A549 (cell line): ENCODE measurements around the gene ANKRD10. TPM values are rescaled to one million over a fixed set of nuclear protein-coding genes. Genes with fewer than 3 reads are reported as not detected.

Experiments used
- ATAC-seq, 2 experiments: fragments of 200-7000 bp in 1 of 2; fragments of >200 bp in 1 of 2; cut with Nextera tagmentation in 1 of 2; cut with Tn5 transposase in 1 of 2; 3 replicates each; pipeline versions ENCODE4 v1.8.0 to v1.9.1; 2018 to 2020; ENCODE audit warnings: mild to moderate bottlenecking in 1 of 2, moderate library complexity in 1 of 2
- CTCF ChIA-PET: fragments of 300-600 bp; sonication (Branson Sonifier 250); formaldehyde crosslinking; extraction: SDS; loops from one replicate; lab custom pipeline; 2021; ENCODE audit warnings: antibody characterized with exemption, inconsistent platforms; lab: Yijun Ruan, JAX
- POLR2A ChIA-PET: fragments of 350-600 bp; formaldehyde crosslinking; extraction: SDS; loops from one replicate; lab custom pipeline; 2021; ENCODE audit warnings: antibody characterized with exemption, inconsistent platforms; lab: Yijun Ruan, JAX
- DNase-seq, 2 experiments: peaks; one replicate each; pipeline versions ENCODE4 v3.0.0 to v3.0.0-alpha.2; 2011 to 2016; ENCODE audit warnings: low read depth in 1 of 2, low spot score in 1 of 2
- FAIRE-seq: peaks from 2 replicates; lab custom pipeline; 2011; peaks lifted over from hg19 to GRCh38; lab: Jason Lieb, UNC
- H3K27ac ChIP-seq, 2 experiments: fragments of >200 bp; sonication (Bioruptor Twin); formaldehyde crosslinking; 3 replicates each; pipeline ENCODE4 v1.5.1; 2016 to 2017
- H3K4me1 ChIP-seq: fragments of >200 bp; sonication (Bioruptor Twin); formaldehyde crosslinking; 3 replicates; pipeline ENCODE4 v1.6.1; 2016
- H3K4me2 ChIP-seq: fragments of >200 bp; sonication (Bioruptor Twin); formaldehyde crosslinking; 3 replicates; pipeline ENCODE4 v1.6.1; 2016
- H3K4me3 ChIP-seq: fragments of >200 bp; sonication (Bioruptor Twin); formaldehyde crosslinking; 3 replicates; pipeline ENCODE4 v1.5.1; 2016
- H3K9me3 ChIP-seq: fragments of >200 bp; sonication (Bioruptor Twin); formaldehyde crosslinking; 3 replicates; pipeline ENCODE4 v1.6.1; 2016
- CBX2 ChIP-seq: fragments of 200-600 bp; sonication (generic); IDR thresholded peaks from 2 replicates; pipeline ENCODE4 v1.6.1; 2016; ENCODE audit warnings: low read depth, mild to moderate bottlenecking, borderline replicate concordance
- CHD2 ChIP-seq: fragments of 150-350 bp; IDR thresholded peaks from 2 replicates; pipeline ENCODE4 v1.6.1; 2014; ENCODE audit warnings: low read length; ENCODE audit not compliant: partially characterized antibody
- ESRRA ChIP-seq: fragments of 150-350 bp; IDR thresholded peaks from 2 replicates; pipeline ENCODE4 v1.6.1; 2014; ENCODE audit warnings: mild to moderate bottlenecking, low read length, borderline replicate concordance
- GATA3 ChIP-seq: IDR thresholded peaks from 2 replicates; pipeline ENCODE4 v1.6.1; 2012; ENCODE audit warnings: borderline replicate concordance
- HDAC2 ChIP-seq: fragments of 200-600 bp; sonication (generic); IDR thresholded peaks from 2 replicates; pipeline ENCODE4 v1.6.1; 2016
- HOXA7 ChIP-seq: fragments of 250-450 bp; sonication (Bioruptor Pico); IDR thresholded peaks from 2 replicates; pipeline ENCODE4 v1.5.0; 2020; ENCODE audit warnings: mild to moderate bottlenecking, moderate library complexity
- HOXB13 ChIP-seq: fragments of 250-450 bp; sonication (Bioruptor Pico); IDR thresholded peaks from 2 replicates; pipeline ENCODE4 v1.5.0; 2020; ENCODE audit warnings: low read depth, mild to moderate bottlenecking, moderate library complexity
- JUNB ChIP-seq: fragments of >200 bp; sonication (Bioruptor Twin); formaldehyde crosslinking; IDR thresholded peaks from 2 replicates; pipeline ENCODE4 v1.6.1; 2016
- MYC ChIP-seq: IDR thresholded peaks from 2 replicates; pipeline ENCODE4 v1.6.1; 2012; ENCODE audit warnings: mild to moderate bottlenecking, inconsistent platforms, low read length, improper control_type of control experiment, borderline replicate concordance
- POLR2A ChIP-seq: IDR thresholded peaks from 2 replicates; pipeline ENCODE4 v1.6.1; 2012; ENCODE audit warnings: mild to moderate bottlenecking, low read length
- POLR2AphosphoS2 ChIP-seq: conservative IDR thresholded peaks from 2 replicates; pipeline ENCODE4 v1.6.1; 2012; ENCODE audit warnings: low read length, improper control_type of control experiment, inconsistent platforms
- RAD21 ChIP-seq, 2 experiments: fragments of >200 bp in 1 of 2; sonication (Bioruptor Twin) in 1 of 2; formaldehyde crosslinking in 1 of 2; IDR thresholded peaks in 1 of 2; conservative IDR thresholded peaks in 1 of 2; 2 replicates in 1 of 2; 3 replicates in 1 of 2; pipeline ENCODE4 v1.6.1; 2012 to 2018; ENCODE audit warnings: inconsistent platforms in 1 of 2
- RARB ChIP-seq: fragments of 250-450 bp; sonication (Bioruptor Pico); IDR thresholded peaks from 2 replicates; pipeline ENCODE4 v1.8.0; 2021; ENCODE audit warnings: mild to moderate bottlenecking, moderate library complexity
- RFX5 ChIP-seq: fragments of 450-650 bp; IDR thresholded peaks from 2 replicates; pipeline ENCODE4 v1.7.1; 2014; ENCODE audit warnings: antibody characterized with exemption, mild to moderate bottlenecking, moderate library complexity
- SREBF2 ChIP-seq: fragments of 450-650 bp; IDR thresholded peaks from 2 replicates; pipeline ENCODE4 v1.6.1; 2014; ENCODE audit warnings: mild to moderate bottlenecking, moderate library complexity
- ZC3H11A ChIP-seq: fragments of 450-650 bp; IDR thresholded peaks from 2 replicates; pipeline ENCODE4 v1.6.1; 2014; ENCODE audit warnings: antibody characterized with exemption, mild to moderate bottlenecking
- ZFP36 ChIP-seq: fragments of 450-650 bp; IDR thresholded peaks from 2 replicates; pipeline ENCODE4 v1.6.1; 2014; ENCODE audit warnings: borderline replicate concordance; ENCODE audit not compliant: partially characterized antibody
- ZSCAN20 ChIP-seq: fragments of 250-450 bp; sonication (Bioruptor Pico); IDR thresholded peaks from 2 replicates; pipeline ENCODE4 v1.8.0; 2022; ENCODE audit warnings: mild to moderate bottlenecking, moderate library complexity
- WGBS: methylation state at CpG from one replicate; pipeline ENCODE4 v1.1.6; 2017; ENCODE audit errors: missing lambda C conversion rate; 5-methylcytosine and 5-hydroxymethylcytosine counted together
- polyA plus RNA-seq, 4 experiments: library from polyadenylated mRNA; depleted of rRNA in 3 of 4; stranded (reverse); fragments of >200 nt; fragmentation: RNase III in 1 of 4; extraction: RNeasy Plus Mini Kit Qiagen cat#74134 plus additional on column Dnase treatment in 1 of 4; gene quantifications; 2 replicates in 3 of 4; 3 replicates in 1 of 4; pipeline ENCODE4 v1.2.3, GENCODE V29; 2011 to 2017
- TF ChIP-seq, protein P1 (sequence below): IDR thresholded peaks from 2 replicates; pipeline ENCODE4 v1.6.1; 2012; ENCODE audit warnings: low read depth, borderline replicate concordance
- TF ChIP-seq, protein P2 (sequence below): IDR thresholded peaks from 2 replicates; pipeline ENCODE4 v1.6.1; 2012
- TF ChIP-seq, protein P3 (sequence below): fragments of >200 bp; sonication (Bioruptor Twin); formaldehyde crosslinking; IDR thresholded peaks from 3 replicates; pipeline ENCODE4 v1.5.1; 2016
- TF ChIP-seq, protein P4 (sequence below): fragments of 200-600 bp; sonication (generic); IDR thresholded peaks from 2 replicates; pipeline ENCODE4 v1.6.1; 2016; ENCODE audit warnings: antibody characterized with exemption, mild to moderate bottlenecking, moderate library complexity

The ANKRD10 gene
- polyA plus RNA-seq, 2 of the 4 experiments (the other 2 are of a cell fraction): 32.1 to 66.0 TPM

DNA sequence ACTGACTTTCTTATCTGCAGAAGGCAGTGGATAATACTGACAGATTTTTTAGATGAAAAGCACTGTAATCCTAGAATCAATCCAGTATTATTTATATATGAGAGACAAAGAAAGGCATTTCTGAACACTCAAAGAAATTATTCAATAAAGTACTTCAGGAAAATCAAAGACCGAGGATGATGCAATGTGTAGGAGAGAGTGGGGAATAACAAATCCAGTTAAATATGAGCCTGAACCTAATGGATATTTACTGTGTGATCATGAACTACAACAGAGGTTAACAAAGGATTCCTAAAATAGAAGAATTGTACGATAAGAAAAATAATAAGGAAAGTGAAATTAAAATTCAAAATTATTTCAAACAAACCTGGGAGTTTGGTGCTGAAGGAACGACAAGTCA, 69.3 kb downstream of the ANKRD10 start:
- WGBS: 45% methylated on average over 3 of the region's 3 CpGs
- DNase-seq: no peak
- no peak for FAIRE-seq
- Histone ChIP-seq H3K4me1 (no peaks in the 10 kb centered on the region), H3K4me3 (no peak overlapping the region), H3K9me3 (no peaks in the 10 kb centered on the region), H3K27ac (no peak overlapping the region), H3K4me2 (no peak overlapping the region)
- TF ChIP-seq POLR2A (no peak), GATA3 (no peak), CHD2 (no peak), ZSCAN20 (CRISPR knock-in tag) (no peak), ZC3H11A (no peak), ESRRA (no peak), POLR2AphosphoS2 (no peak), RAD21 (conservative IDR thresholded peaks at IDR 0.05 in 1 of 2, IDR thresholded peaks at IDR 0.05 in 1 of 2) (no peak), HOXB13 (CRISPR knock-in tag) (no peak)
- TF ChIP-seq, protein P1, sequence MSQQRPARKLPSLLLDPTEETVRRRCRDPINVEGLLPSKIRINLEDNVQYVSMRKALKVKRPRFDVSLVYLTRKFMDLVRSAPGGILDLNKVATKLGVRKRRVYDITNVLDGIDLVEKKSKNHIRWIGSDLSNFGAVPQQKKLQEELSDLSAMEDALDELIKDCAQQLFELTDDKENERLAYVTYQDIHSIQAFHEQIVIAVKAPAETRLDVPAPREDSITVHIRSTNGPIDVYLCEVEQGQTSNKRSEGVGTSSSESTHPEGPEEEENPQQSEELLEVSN: no peak
- TF ChIP-seq, protein P2, sequence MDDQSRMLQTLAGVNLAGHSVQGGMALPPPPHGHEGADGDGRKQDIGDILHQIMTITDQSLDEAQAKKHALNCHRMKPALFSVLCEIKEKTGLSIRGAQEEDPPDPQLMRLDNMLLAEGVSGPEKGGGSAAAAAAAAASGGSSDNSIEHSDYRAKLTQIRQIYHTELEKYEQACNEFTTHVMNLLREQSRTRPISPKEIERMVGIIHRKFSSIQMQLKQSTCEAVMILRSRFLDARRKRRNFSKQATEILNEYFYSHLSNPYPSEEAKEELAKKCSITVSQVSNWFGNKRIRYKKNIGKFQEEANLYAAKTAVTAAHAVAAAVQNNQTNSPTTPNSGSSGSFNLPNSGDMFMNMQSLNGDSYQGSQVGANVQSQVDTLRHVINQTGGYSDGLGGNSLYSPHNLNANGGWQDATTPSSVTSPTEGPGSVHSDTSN: no peak
- ChIA-PET CTCF (no interaction called here), POLR2A (no interaction called here)
- ATAC-seq: no peak

DNA sequence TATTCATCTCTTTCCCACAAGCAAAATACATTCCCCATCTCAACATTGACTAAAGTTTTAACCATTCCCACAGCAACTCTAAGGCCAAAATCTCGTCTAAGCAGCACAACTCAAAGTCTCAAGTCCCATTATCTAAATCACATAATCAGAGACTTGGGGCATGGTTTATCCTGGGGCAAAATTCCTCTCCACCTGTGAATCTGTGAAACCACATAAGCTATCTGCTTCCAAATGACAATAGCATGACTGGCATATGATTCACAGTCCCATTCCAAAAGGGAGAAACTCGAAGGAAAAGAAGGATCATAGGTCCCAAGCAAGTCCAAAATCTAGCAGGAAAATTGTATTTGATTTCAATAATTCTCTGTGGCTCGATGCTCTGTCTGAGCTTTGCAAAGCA, 73.0 kb downstream of the ANKRD10 start:
- DNase-seq: no peak
- ChIA-PET POLR2A (no interaction called here), CTCF (no interaction called here)
- WGBS: 16% methylated on average over 3 of the region's 3 CpGs
- Histone ChIP-seq H3K4me1 (no peaks in the 10 kb centered on the region), H3K4me3 (no peak overlapping the region), H3K9me3 (no peaks in the 10 kb centered on the region), H3K4me2 (no peak overlapping the region), H3K27ac (no peak overlapping the region)
- FAIRE-seq: no peak
- no peak for ATAC-seq
- no peak for TF ChIP-seq SREBF2
- TF ChIP-seq, protein P3, sequence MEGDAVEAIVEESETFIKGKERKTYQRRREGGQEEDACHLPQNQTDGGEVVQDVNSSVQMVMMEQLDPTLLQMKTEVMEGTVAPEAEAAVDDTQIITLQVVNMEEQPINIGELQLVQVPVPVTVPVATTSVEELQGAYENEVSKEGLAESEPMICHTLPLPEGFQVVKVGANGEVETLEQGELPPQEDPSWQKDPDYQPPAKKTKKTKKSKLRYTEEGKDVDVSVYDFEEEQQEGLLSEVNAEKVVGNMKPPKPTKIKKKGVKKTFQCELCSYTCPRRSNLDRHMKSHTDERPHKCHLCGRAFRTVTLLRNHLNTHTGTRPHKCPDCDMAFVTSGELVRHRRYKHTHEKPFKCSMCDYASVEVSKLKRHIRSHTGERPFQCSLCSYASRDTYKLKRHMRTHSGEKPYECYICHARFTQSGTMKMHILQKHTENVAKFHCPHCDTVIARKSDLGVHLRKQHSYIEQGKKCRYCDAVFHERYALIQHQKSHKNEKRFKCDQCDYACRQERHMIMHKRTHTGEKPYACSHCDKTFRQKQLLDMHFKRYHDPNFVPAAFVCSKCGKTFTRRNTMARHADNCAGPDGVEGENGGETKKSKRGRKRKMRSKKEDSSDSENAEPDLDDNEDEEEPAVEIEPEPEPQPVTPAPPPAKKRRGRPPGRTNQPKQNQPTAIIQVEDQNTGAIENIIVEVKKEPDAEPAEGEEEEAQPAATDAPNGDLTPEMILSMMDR: no peak
- TF ChIP-seq, all 56 proteins: peak for 0

DNA sequence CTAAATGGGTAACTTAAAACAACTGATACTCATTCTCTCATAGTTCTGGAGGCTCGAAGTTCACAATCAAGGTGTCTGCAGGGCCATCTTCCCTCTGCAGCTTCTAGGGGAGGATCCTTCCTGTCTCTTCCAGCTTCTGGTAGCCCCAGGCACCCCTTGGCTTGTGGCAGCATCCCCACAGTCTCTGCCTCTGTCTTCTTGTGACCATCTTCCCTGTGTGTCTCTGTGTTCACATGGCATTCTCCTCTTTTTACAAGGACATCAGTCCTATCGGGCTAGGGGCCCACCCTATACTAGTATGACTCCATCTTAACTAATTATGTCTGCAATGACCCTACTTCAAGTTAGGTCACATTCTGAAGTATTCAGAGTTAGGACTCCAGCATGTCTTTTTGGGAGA, 73.5 kb downstream of the ANKRD10 start:
- FAIRE-seq (no peak), ATAC-seq (no peak), DNase-seq (no peak)
- 10% methylated on average over 2 of the region's 2 CpGs for WGBS
- ChIA-PET POLR2A (no interaction called here), CTCF (no interaction called here)
- Histone ChIP-seq H3K27ac (no peak overlapping the region), H3K9me3 (no peaks in the 10 kb centered on the region), H3K4me1 (no peaks in the 10 kb centered on the region), H3K4me3 (no peak overlapping the region), H3K4me2 (no peak overlapping the region)
- TF ChIP-seq, protein P1: no peak
- TF ChIP-seq, protein P2: no peak
- no peak for TF ChIP-seq RAD21 (conservative IDR thresholded peaks at IDR 0.05 in 1 of 2, IDR thresholded peaks at IDR 0.05 in 1 of 2)
- TF ChIP-seq HOXA7 (CRISPR knock-in tag): no peak
- TF ChIP-seq, protein P4, sequence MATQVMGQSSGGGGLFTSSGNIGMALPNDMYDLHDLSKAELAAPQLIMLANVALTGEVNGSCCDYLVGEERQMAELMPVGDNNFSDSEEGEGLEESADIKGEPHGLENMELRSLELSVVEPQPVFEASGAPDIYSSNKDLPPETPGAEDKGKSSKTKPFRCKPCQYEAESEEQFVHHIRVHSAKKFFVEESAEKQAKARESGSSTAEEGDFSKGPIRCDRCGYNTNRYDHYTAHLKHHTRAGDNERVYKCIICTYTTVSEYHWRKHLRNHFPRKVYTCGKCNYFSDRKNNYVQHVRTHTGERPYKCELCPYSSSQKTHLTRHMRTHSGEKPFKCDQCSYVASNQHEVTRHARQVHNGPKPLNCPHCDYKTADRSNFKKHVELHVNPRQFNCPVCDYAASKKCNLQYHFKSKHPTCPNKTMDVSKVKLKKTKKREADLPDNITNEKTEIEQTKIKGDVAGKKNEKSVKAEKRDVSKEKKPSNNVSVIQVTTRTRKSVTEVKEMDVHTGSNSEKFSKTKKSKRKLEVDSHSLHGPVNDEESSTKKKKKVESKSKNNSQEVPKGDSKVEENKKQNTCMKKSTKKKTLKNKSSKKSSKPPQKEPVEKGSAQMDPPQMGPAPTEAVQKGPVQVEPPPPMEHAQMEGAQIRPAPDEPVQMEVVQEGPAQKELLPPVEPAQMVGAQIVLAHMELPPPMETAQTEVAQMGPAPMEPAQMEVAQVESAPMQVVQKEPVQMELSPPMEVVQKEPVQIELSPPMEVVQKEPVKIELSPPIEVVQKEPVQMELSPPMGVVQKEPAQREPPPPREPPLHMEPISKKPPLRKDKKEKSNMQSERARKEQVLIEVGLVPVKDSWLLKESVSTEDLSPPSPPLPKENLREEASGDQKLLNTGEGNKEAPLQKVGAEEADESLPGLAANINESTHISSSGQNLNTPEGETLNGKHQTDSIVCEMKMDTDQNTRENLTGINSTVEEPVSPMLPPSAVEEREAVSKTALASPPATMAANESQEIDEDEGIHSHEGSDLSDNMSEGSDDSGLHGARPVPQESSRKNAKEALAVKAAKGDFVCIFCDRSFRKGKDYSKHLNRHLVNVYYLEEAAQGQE: no peak
- no peak for TF ChIP-seq JUNB
- TF ChIP-seq RARB: no peak
- TF ChIP-seq ZFP36: no peak
- TF ChIP-seq HOXB13 (CRISPR knock-in tag): no peak
- TF ChIP-seq RFX5: no peak
- TF ChIP-seq, protein P3: no peak
- no peak for TF ChIP-seq MYC
- TF ChIP-seq CHD2: no peak
- TF ChIP-seq CBX2: no peak
- TF ChIP-seq HDAC2: no peak
- no peak for TF ChIP-seq ZC3H11A
